Retina (tissue), 1 donor: ENCODE measurements around the gene PLXND1.

Experiments used
- DNase-seq: peaks from one replicate; pipeline ENCODE4 v3.0.0-alpha.2; 2016

The PLXND1 gene

DNA sequence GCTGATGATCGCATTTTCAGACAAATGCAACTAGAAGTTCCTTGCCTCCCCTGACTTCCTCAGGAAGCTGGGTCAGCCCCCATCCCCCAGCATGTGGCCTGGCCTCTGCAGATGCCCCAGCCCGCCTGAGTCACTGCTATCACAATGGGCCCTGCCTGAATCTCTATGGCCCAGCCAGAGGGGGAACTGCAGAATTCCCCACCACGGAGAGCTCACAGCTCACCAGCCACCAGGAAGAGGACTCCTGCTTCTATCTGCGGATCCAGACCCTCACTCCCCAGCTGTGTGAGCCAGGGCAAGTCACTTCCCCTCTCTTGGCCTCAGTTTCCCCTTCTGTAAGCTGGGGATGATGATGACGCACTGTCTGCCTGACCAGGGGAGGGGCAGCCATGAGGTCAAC, 6.9 kb downstream of the PLXND1 start:
- no peak for DNase-seq

GRCh38 chr3:129599073-129599472, 7.4 kb downstream of the PLXND1 start:
- no peak for DNase-seq

DNA sequence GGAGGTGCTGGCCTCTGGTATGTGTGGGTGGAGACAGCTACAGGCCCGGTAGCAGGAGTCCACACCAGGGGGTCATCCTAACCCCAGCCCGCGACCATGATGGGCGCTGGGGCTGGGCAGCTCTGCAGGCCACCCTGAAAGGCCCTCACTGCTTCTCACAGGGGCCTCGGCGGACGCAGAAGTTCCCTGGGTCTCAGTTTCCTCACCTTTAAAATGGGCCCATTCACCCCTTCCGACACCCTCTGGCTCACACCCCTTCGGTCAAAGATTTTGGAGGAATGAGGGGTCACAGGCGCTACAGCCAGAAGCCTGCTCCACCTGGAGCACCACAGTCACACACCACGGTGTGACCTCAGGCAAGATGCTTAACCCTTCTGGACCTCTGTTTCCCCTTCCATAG, 8.0 kb downstream of the PLXND1 start:
- DNase-seq: no peak

DNA sequence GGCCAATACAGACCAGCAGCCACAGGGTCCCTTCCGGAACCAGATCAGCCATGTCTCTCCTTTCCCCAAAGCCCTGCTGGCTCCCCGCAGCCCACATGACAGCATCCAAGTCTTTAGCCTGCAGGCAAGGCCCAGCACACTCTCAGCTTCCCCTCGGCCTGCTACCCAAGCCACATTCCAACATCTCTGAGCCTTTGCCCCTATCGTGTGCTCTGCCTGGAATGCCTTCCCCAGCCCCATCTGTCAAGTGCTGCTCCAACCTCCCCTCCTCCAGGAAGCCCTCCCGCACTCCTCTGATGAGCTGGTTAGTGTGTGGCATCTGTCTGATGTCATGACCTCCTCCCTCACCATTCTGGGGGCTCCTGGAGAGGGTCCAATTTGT, 8.5 kb downstream of the PLXND1 start:
- peak; percentile 32 for DNase-seq

GRCh38 chr3:129597087-129597999, 9.1 kb downstream of the PLXND1 start:
- DNase-seq: peak; percentile 48

- DNase-seq: peak; percentile 73
Observed at GRCh38 chr3:129596194-129597086, 10.0 kb downstream of the PLXND1 start.

DNA sequence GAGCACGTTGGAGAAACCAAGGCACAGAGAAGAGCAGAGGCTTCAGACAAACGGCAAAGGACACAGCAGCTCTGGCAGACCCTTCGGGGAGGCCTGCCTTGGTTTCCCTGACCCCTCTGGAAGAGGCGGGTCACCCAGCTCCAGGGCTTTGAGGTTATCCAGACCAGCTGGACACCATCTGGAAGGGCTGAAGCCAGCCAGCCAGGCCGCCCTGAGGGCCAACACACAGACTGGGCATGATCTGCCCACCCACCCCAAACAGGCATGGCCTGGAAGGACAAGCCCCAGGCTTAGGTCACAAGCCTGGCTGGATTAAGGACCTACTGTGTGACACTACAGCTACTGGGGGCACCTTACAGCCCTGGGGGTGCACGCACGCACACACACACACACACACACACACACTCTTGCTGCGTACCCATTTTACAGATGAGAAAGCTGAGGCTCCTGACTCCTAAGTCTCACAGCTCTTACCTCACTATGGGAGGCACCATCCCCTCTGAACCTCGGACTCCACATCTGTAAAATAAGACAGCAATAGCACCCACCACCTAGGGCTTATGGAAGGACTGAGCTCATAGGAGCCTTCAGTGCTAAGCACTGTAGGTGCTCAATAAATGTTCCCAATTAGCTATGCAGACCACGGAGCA, 10.8 kb downstream of the PLXND1 start:
- no peak for DNase-seq

DNA sequence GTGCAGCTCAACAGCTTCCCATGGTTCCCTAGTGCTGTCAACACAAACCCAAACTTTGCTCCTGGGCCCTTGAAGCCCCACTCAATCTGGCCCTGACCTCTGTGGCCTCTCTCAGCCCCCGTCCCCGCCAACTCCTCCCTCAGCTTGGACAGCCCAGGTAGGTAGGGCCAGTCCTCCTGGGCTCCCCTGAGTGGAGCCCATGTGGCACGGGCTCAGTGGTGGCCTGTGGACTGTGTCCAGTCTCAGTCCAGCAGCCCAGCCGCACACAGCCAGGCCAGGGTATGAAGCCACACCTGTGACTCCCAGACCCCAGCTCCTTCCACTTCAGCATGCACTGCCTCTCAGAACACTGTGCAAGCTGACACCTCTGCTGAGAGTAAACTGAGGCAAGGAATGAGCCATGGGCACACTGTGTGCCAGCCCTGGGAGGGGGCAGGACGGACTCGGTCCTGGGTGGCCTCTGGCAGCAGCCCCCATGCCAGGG, 11.5 kb downstream of the PLXND1 start:
- no peak for DNase-seq

DNA sequence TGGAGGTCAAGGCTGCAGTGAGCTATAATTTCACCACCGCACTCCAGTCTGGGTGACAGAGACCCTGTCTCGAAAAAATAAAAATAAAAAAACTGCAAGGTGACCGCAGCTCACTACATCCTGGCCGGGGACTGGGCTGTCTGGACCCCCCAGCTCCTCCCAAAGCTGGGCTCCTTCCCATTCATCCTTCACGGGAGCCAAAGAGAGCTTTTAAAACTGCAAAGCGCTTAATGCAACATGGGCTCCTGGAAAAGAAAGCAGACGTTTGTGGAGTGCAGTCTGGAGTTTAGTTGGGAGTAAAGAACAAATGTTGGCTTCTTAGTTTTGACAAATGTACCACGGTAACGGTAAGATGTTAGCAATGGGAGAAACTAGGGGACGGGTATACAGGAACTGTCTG, 12.1 kb downstream of the PLXND1 start:
- no peak for DNase-seq

DNA sequence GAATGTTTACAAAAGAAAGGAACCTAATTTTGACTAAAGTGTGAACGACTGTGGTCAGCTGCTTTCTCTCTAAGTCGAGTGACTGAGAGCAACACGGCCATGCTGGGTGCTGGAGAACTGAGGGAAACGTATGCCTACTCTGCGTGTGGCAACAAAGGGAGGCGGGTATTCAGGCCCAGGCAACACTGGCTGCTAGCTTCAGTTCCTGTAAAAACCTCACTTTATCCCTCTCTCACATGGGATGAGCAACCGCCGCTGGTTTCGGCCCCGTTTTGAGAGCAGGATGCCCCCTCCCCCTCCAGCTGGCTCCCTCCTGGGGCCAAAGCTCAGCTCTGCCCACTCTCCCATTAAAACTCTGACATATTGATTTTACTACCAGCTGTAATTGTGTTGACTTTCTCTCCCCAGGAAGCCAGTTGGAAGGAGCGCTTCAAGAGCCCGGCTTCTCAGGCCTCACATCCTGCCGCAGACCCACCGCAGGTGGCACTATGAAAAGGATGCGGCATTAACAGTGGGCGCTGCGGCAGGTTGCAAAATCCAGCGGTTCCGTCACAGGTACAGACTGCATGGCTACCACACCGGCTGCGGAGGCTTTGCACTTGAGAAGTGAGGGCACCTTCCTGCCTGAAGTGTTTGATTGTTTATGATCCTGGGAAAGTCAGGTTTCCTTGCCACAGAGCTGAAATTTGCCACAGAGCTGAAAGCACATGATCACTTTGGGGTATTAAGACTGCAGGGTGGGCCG, 12.7 kb downstream of the PLXND1 start:
- DNase-seq: peak; percentile 78

DNA sequence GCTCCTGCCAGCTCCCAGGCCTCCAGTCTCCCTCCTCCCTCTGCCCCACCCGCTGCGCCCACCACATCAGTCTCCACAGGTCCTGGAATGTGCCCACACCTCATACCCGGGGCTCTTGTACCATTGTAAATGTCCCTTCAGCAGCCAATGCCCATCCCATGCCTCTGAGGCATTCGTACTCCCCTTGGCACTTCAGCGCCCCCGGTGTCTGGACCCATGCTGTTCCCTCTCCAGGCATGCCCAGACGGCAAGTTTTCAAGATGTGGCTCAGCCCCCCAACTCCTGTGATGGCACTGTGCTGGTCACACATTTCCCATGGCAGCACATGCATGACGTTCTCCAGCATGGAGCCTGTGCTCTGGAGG, 13.3 kb downstream of the PLXND1 start:
- peak; percentile 49 for DNase-seq

GRCh38 chr3:129592381-129593131, 13.9 kb downstream of the PLXND1 start:
- peak; percentile 58 for DNase-seq

DNA sequence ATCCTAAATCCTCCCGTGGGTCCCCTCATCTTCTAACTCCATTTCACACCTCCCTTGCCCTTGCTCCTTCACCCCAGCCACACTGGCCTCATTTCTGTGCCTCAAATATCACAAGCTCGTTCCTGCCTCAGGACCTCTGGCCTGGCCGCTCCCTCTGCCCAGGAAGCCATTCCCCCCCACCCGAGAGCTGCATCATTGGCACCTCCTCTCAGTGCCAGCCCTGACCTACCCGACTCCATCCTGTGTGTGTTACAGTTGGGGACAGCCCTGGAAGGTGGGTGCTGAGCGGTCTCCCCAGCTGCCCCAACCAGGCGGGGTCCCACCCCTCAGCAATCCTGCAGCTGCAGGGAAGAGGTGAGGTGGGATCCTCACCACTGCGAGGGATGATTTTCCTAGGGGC, 14.5 kb downstream of the PLXND1 start:
- DNase-seq: no peak

- no peak for DNase-seq
Observed at GRCh38 chr3:129590215-129590614, 16.3 kb downstream of the PLXND1 start.

DNA sequence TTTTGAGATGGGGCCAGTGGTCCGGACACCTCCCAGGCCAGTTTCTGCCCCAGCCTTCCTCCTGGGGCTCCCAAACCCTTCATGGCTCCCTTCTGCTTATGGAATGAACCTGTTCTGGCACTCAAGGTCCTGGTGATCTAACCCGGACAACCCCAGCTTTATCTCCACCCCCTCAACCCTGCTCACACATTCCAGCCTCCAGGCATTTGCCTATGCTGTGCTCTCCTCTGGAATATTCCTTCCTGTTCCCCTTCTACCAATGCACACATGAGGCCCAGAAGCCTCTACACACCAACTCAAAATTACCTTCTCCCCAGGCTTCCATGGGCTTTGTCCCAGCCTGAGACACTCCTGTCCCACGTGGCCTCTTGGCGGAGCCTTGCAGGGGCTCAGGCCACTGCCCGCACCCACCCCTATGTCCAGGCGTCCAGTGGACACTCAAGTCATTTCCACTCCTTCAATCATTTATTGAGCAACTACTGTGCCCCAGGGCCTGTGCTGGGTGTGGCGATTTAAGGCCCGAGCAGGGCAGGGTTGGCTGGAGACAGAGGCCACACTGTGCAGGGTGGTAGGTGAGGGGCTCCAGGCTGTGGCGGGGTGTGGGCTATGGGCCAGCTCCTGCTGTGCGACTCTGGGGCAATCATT, 18.8 kb downstream of the PLXND1 start:
- no peak for DNase-seq

DNA sequence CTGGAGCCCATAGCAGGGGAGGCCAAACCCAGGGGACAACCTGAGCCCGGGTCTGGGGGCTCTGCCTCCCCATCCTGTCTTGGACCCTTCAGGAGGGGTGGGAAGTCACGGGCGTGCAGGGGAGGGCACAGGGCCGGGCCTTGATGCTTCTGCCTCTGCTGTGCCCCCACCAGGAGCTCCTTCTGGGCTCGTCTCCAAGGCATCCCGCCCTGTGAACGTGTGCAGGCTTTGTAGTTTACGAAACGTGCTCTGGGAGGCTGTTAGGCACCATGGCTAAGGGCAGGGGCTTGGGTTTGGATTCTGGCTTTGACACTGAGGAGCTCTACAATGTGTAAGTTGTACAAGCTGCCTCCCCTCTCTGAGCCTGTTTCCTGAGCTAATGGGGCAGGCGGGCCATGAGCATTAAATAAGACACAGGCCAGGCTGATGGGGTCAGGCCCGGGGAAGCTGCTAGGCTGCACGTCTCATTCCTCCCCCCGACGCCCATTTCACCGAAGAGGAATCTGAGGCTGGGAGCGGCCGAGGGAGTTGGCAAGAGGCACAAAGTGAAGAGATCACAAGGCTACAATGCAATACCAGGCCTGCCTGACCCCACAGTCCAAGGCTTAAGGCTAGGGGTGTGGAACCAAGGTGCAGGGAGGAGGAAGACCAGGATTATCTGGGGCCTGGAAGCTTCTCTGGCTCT, 19.6 kb downstream of the PLXND1 start:
- DNase-seq: no peak

DNA sequence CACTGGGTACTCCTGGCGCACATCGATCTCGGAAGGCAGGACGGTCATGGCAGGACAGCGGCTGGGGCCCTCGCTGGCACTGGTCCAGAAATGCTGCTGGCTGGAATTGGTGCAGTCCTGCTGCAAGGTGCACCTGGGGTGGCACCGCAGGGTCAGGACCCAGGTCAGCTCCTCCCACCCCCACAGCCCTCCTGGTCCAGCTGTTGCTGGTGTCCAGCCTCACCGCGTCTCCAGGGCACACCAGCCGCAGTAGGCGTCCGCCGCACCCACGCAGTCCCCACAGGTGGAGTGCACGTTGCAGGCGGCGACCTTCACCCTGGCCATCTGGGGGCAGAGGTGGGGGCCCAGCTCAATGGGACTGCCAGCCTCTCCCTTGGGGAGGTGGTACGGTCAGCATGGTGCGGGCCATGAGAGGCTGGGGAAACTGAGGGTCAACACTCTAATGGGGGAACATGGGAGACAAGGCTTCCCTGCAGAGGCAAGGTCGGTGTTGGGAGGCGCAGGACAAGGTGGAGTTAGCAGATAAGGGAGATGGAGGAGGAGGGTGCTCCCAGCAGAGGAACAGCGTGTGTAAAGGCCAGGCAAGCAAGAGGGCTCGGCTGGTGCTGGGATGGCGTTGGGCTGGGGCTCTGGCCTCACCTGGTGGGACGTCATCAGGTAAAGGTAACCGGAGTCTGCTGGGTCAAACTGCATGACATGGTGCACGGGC, 20.4 kb downstream of the PLXND1 start:
- DNase-seq: no peak

- DNase-seq: no peak
Observed at GRCh38 chr3:129584631-129585030, 21.8 kb downstream of the PLXND1 start.

- no peak for DNase-seq
Observed at GRCh38 chr3:129583289-129583688, 23.2 kb downstream of the PLXND1 start.

GRCh38 chr3:129582799-129583198, 23.7 kb downstream of the PLXND1 start:
- DNase-seq: no peak
